Mesothelial cell of epicardium (in vitro differentiated cells): Measurements from ENCODE around the gene ERO1B. TPM values are rescaled to one million over a fixed set of nuclear protein-coding genes. Genes with fewer than 3 reads are reported as not detected.
"Not testable (repeated sequence)": the region's sequence is repeated elsewhere in the genome, so short reads cannot be mapped to it uniquely, and the experiment has no call there.

ENCODE experiments used
- DNase-seq, 2 experiments: peaks; one replicate each; pipeline ENCODE4 v3.0.0; 2021; ENCODE audit warnings: low spot score in 2 of 2; ENCODE audit not compliant: unreplicated experiment in 2 of 2
- H3K27ac Mint-ChIP-seq: 2 replicates; pipeline ENCODE4 v1.8.0; 2021; ENCODE audit warnings: mixed read lengths
- H3K27me3 Mint-ChIP-seq: 2 replicates; pipeline ENCODE4 v1.8.0; 2021; ENCODE audit warnings: low read depth, mixed read lengths
- H3K36me3 Mint-ChIP-seq: 2 replicates; pipeline ENCODE4 v1.8.0; 2021; ENCODE audit warnings: mixed read lengths
- H3K4me1 Mint-ChIP-seq: 2 replicates; pipeline ENCODE4 v1.8.0; 2021; ENCODE audit warnings: mixed read lengths
- H3K4me3 Mint-ChIP-seq: 2 replicates; pipeline ENCODE4 v1.8.0; 2021; ENCODE audit warnings: mild to moderate bottlenecking, moderate library complexity, mixed read lengths
- H3K9me3 Mint-ChIP-seq: 2 replicates; pipeline ENCODE4 v1.8.0; 2021; ENCODE audit warnings: mixed read lengths
- total RNA-seq: library from RNA; stranded (reverse); gene quantifications from 3 replicates; pipeline ENCODE4 v1.2.1, GENCODE V29; 2021
- TF ChIP-seq, protein P1 (sequence below): fragments of 200-600 bp; sonication (generic); IDR thresholded peaks from one replicate; pipeline ENCODE4 v1.5.0; 2021; ENCODE audit warnings: antibody characterized with exemption; ENCODE audit not compliant: unreplicated experiment

ERO1B gene, protein sequence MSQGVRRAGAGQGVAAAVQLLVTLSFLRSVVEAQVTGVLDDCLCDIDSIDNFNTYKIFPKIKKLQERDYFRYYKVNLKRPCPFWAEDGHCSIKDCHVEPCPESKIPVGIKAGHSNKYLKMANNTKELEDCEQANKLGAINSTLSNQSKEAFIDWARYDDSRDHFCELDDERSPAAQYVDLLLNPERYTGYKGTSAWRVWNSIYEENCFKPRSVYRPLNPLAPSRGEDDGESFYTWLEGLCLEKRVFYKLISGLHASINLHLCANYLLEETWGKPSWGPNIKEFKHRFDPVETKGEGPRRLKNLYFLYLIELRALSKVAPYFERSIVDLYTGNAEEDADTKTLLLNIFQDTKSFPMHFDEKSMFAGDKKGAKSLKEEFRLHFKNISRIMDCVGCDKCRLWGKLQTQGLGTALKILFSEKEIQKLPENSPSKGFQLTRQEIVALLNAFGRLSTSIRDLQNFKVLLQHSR
- 6.4 to 7.5 TPM (median 7.0 TPM) in 3 replicates for total RNA-seq

- TF ChIP-seq, protein P1, sequence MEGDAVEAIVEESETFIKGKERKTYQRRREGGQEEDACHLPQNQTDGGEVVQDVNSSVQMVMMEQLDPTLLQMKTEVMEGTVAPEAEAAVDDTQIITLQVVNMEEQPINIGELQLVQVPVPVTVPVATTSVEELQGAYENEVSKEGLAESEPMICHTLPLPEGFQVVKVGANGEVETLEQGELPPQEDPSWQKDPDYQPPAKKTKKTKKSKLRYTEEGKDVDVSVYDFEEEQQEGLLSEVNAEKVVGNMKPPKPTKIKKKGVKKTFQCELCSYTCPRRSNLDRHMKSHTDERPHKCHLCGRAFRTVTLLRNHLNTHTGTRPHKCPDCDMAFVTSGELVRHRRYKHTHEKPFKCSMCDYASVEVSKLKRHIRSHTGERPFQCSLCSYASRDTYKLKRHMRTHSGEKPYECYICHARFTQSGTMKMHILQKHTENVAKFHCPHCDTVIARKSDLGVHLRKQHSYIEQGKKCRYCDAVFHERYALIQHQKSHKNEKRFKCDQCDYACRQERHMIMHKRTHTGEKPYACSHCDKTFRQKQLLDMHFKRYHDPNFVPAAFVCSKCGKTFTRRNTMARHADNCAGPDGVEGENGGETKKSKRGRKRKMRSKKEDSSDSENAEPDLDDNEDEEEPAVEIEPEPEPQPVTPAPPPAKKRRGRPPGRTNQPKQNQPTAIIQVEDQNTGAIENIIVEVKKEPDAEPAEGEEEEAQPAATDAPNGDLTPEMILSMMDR = no peak
- peak; percentile 94 to 98 for DNase-seq
- Mint-ChIP-seq H3K4me3 (peak within 1 kb of the TSS; percentile 82), H3K27me3 (peaks cover 66% of the 10 kb centered on the region), H3K36me3 (no peaks in the 10 kb centered on the region), H3K4me1 (peaks cover 7% of the 10 kb centered on the region), H3K27ac (peak within 1 kb of the TSS; percentile 61), H3K9me3 (no peaks in the 10 kb centered on the region)
Observed at GRCh38 chr1:236281654-236282424, at the start of gene ERO1B. ERO1B (minus strand) TSS chr1:236281958; CDS start chr1:236281783, 175 bp downstream.

DNA sequence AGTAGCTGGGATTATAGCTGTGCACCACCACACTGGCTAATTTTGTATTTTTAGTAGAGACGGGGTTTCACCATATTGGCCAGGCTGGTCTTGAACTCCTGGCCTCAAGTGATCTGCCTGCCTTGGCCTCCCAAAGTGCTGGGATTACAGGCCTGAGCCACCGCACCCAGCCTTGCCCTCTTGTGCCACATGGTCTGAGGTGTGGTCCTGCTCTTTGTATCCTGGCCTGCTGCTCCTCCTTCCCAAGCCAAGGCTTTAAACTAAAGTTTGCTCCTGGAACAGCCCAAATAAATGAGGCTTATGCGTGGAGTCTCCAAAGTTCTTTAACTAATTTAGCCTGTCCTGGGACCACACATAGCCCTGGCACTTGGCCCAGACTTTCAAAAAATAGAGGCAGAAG lies 49.7 kb upstream of the ERO1B start:
- H3K27ac Mint-ChIP-seq, H3K4me1 Mint-ChIP-seq, DNase-seq, H3K36me3 Mint-ChIP-seq, H3K4me3 Mint-ChIP-seq, H3K9me3 Mint-ChIP-seq: not testable (repeated sequence)
- H3K27me3 Mint-ChIP-seq = peaks cover 21% of the 10 kb centered on the region

DNA sequence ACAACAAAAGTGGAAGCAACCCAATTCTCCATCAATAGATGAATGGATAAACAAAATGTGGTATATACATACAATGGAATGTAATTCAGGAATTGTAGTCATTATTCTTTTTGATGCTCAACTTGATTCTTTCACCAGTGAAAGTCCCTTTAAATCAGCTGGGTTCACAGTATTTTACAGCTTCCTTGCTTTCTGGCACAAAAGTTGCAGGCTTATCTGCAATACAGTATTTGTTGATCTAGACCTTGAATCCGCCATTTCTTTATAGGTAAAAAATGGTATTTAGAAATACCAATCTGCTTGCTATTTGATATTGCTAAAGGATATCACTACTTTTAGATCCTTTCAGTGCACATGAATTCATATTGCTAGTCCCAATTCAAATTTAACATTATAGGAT lies 44.7 kb upstream of the ERO1B start:
- no peak for DNase-seq
- Mint-ChIP-seq H3K27ac (no peak overlapping the region), H3K27me3 (peaks cover 4% of the 10 kb centered on the region), H3K36me3 (peaks cover 10% of the 10 kb centered on the region), H3K9me3 (peaks cover 33% of the 10 kb centered on the region), H3K4me1 (no peaks in the 10 kb centered on the region), H3K4me3 (no peak overlapping the region)
- TF ChIP-seq, protein P1 = no peak

- no peak for DNase-seq
- TF ChIP-seq, protein P1 = no peak
- peaks cover under 1% of the 10 kb centered on the region for H3K27me3 Mint-ChIP-seq
- no peak overlapping the region for H3K27ac Mint-ChIP-seq
- no peaks in the 10 kb centered on the region for H3K4me1 Mint-ChIP-seq
- peaks cover 13% of the 10 kb centered on the region for H3K36me3 Mint-ChIP-seq
- no peak overlapping the region for H3K4me3 Mint-ChIP-seq
- peaks cover 39% of the 10 kb centered on the region for H3K9me3 Mint-ChIP-seq
Observed at GRCh38 chr1:236325567-236325966, 43.8 kb upstream of the ERO1B start.

DNA sequence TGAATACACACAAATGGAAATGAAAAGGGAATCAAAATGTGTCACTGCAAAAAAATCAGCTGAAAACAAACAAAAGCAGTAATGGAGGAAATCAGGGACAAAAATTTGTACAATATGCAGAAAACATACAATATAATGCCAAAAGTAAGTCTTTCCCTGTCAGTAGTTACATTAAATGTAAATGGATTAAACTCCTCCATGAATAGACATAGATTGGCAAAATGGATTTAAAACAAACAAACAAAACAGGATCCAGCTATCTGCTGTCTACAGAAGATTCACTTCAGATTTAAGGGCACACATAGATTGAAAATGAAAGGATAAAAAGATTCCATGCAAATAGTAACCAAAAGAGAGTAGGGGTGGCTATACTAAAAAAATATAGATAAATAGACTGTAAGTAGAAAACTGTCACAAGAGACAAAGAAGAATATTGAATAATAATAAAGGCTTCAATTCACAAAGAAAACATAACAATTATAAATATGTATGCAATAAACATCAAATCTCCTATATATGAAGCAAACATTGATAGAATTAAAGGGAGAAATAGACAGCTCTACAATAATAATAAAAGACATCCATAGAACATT lies 42.2 kb upstream of the ERO1B start:
- TF ChIP-seq, protein P1 = no peak
- no peak for DNase-seq
- H3K4me3 Mint-ChIP-seq = no peak overlapping the region
- H3K27me3 Mint-ChIP-seq = no peaks in the 10 kb centered on the region
- no peak overlapping the region for H3K27ac Mint-ChIP-seq
- H3K4me1 Mint-ChIP-seq = no peaks in the 10 kb centered on the region
- H3K36me3 Mint-ChIP-seq = peaks cover 13% of the 10 kb centered on the region
- H3K9me3 Mint-ChIP-seq = peaks cover 39% of the 10 kb centered on the region
